Nephron progenitor cell (in vitro differentiated cells): ENCODE data around the gene TRAPPC6A.

Experiments
- DNase-seq: peaks from one replicate; pipeline ENCODE4 v3.0.0; 2021
- H3K27ac Mint-ChIP-seq: 2 replicates; pipeline ENCODE4 v1.8.0; 2021; ENCODE audit warnings: mild to moderate bottlenecking, moderate library complexity, mixed read lengths
- H3K27me3 Mint-ChIP-seq: 2 replicates; pipeline ENCODE4 v1.8.0; 2021; ENCODE audit warnings: mild to moderate bottlenecking, low read depth, mixed read lengths; ENCODE audit not compliant: poor library complexity
- H3K36me3 Mint-ChIP-seq: 2 replicates; pipeline ENCODE4 v1.8.0; 2021; ENCODE audit warnings: low read depth, mixed read lengths
- H3K4me1 Mint-ChIP-seq: 2 replicates; pipeline ENCODE4 v1.8.0; 2021; ENCODE audit warnings: mixed read lengths
- H3K4me3 Mint-ChIP-seq: 2 replicates; pipeline ENCODE4 v1.8.0; 2021; ENCODE audit warnings: mild to moderate bottlenecking, moderate library complexity, mixed read lengths
- H3K9me3 Mint-ChIP-seq: 2 replicates; pipeline ENCODE4 v1.8.0; 2021; ENCODE audit warnings: mild to moderate bottlenecking, moderate library complexity, mixed read lengths
- TF ChIP-seq, protein P1 (sequence below): fragments of 200-600 bp; sonication (generic); IDR thresholded peaks from 2 replicates; pipeline ENCODE4 v1.5.0; 2021; ENCODE audit warnings: antibody characterized with exemption

The TRAPPC6A gene

DNA sequence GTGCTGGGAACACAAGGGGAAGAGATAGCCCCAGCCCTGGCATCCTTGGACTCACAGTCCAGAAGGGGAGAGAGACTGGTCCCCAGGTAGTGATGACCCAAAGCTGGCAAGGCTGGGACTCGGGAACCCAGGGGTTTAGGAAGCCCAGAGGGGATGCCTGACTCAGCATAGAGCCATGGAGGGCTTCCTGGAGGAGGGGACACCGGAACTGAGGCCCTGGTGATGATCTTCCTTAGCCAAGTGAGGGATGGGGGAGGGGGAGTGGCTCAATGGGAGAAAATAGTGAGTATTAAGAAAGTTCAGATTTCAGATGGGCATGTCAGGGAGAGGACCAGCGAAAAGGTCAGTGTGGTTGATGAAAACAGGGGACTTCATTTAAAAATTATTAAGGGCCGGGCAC, 40.4 kb upstream of the TRAPPC6A start:
- Mint-ChIP-seq H3K27ac (no peak overlapping the region), H3K27me3 (peaks cover 95% of the 10 kb centered on the region), H3K4me1 (peaks cover 59% of the 10 kb centered on the region), H3K9me3 (peaks cover 3% of the 10 kb centered on the region), H3K36me3 (peaks cover 5% of the 10 kb centered on the region), H3K4me3 (peak overlapping the region; percentile 55)
- TF ChIP-seq, protein P1, sequence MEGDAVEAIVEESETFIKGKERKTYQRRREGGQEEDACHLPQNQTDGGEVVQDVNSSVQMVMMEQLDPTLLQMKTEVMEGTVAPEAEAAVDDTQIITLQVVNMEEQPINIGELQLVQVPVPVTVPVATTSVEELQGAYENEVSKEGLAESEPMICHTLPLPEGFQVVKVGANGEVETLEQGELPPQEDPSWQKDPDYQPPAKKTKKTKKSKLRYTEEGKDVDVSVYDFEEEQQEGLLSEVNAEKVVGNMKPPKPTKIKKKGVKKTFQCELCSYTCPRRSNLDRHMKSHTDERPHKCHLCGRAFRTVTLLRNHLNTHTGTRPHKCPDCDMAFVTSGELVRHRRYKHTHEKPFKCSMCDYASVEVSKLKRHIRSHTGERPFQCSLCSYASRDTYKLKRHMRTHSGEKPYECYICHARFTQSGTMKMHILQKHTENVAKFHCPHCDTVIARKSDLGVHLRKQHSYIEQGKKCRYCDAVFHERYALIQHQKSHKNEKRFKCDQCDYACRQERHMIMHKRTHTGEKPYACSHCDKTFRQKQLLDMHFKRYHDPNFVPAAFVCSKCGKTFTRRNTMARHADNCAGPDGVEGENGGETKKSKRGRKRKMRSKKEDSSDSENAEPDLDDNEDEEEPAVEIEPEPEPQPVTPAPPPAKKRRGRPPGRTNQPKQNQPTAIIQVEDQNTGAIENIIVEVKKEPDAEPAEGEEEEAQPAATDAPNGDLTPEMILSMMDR, result no peak
- DNase-seq, result no peak

DNA sequence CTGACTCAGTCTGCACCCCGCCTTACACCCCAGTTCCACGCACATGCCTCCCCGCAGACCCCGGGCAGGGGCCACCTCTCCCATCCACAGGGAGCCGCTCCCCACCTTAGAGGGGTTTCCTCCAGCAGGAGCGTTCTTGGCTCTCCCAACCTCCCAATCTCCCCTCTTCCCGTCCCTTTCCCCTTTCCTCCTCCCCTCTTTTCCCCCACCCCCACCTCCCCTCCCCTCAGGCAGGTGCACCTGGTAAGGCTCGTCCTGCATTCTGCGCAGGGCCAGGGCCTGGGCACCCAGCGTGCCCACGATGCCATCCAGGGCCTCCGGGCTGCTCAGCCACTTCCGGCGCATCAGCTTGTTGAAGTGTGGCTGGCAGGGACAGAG, 39.9 kb upstream of the TRAPPC6A start:
- Mint-ChIP-seq H3K27me3 (peaks cover 94% of the 10 kb centered on the region), H3K4me1 (peaks cover 62% of the 10 kb centered on the region), H3K27ac (no peak overlapping the region), H3K36me3 (peaks cover 5% of the 10 kb centered on the region), H3K9me3 (peaks cover 3% of the 10 kb centered on the region), H3K4me3 (peak overlapping the region; percentile 48)
- TF ChIP-seq, protein P1, result no peak
- no peak for DNase-seq

DNA sequence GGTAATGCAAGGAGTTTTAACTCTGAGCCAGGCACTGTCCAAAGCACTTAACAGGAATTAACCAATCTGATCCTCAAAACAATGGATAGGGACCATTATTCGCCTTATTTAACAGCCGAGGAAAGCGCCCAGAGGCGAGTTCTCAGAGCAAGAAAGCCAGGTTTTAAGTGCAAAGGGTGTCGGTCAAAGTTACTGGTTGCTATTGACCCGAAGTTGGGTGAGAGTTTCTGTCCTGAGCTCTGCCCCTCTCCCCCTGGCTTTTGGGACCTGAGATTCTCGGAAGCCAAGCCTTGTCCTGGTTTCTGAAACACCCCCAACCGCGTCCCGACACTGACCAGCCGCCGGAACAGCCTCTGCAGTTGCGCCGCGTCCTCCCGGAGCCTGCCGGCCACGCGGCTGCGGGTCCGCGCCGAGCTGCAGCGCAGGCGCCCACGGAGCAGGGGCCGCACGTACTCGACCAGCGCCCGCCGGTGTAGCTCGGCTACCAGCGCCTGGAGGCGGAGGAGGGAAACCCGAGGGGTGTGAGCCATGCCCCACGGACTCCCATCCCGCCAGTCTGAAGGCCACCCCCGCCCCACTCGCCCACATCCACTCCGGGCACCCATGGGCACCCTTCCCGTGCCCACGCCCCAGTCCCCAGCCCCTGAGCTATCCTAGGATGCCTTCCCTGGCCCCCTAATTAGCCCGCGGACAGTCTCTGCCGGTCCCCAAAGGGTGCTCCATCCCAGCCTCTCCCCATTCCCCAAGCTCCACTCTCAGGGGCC, 39.3 kb upstream of the TRAPPC6A start:
- Mint-ChIP-seq H3K36me3 (peaks cover 2% of the 10 kb centered on the region), H3K27ac (no peak overlapping the region), H3K9me3 (peaks cover 3% of the 10 kb centered on the region), H3K4me3 (peak overlapping the region; percentile 60), H3K27me3 (peaks cover 94% of the 10 kb centered on the region), H3K4me1 (peaks cover 63% of the 10 kb centered on the region)
- peak; percentile 43 for DNase-seq
- TF ChIP-seq, protein P1, result no peak

DNA sequence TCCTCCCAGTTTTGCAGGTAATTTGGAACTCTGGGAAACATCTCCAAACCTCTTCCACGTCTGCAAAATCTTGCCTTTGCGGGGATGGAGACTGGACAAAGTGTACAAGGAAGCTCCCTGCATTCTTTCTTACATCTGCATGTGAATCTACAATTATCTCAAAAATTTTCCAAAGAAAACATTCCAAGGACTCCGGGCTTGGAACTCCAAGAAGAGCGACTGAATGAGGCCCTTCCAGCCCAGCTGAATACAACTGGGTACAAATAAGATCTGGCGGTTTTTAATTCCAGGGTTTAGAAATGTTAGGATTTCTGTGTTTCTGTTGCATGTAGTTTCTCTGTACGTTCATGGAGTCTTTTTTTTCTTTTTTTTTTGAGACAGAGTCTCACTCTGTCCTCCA, 38.6 kb upstream of the TRAPPC6A start:
- H3K4me3 Mint-ChIP-seq, result peak overlapping the region; percentile 60
- H3K4me1 Mint-ChIP-seq, result peaks cover 67% of the 10 kb centered on the region
- H3K27ac Mint-ChIP-seq, result no peak overlapping the region
- H3K9me3 Mint-ChIP-seq, result peaks cover 3% of the 10 kb centered on the region
- H3K27me3 Mint-ChIP-seq, result peaks cover 88% of the 10 kb centered on the region
- H3K36me3 Mint-ChIP-seq, result no peaks in the 10 kb centered on the region
- DNase-seq, result no peak
- TF ChIP-seq, protein P1, result no peak

DNA sequence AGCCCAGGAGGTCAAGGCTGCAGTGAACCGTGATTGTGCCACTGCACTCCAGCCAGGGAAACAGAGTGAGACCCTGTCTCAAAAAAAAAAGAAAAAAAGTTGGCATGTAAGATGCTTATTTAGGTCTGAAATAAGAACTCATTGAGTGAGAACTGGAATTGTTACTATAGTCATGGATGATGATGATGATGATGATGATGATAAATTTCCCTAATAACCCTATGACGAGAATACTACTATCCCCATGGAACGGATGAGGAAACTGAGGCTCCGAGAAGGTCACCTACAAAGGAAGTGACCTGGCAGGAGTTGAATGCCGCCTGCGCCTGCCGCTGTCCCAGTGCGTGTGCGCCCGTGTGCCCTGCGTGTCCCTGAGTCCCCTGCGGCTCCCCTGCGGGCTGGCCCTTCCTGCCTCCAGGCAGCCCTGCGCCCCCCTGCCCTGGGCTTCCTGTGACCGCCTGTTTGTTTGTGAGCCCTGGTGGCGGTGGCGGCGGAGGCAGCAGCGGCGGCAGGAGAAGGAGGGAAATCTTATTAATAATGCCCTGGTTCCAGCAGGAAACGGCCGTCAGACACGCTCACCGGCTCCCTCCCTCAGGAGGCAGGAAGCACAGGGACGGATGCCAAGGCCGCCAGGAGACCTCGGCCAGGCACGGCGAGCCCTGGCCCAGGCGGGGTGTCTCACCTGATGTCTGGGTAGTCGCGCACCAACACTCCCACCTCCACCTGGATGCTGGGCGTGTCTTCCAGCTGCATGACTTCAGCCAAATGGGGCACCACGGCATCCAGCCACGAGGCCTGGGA, 37.6 kb upstream of the TRAPPC6A start:
- H3K27ac Mint-ChIP-seq, result no peak overlapping the region
- peak overlapping the region; percentile 76 for H3K4me3 Mint-ChIP-seq
- no peaks in the 10 kb centered on the region for H3K36me3 Mint-ChIP-seq

More for the DNA sequence above, 37.6 kb upstream of the TRAPPC6A start:
- peak; percentile 56 for DNase-seq
- TF ChIP-seq, protein P1, result no peak
- Mint-ChIP-seq H3K4me1 (peaks cover 76% of the 10 kb centered on the region), H3K27me3 (peaks cover 87% of the 10 kb centered on the region), H3K9me3 (peaks cover 3% of the 10 kb centered on the region)
